GM18498 (cell line): ENCODE results near the gene DCLRE1C.
"Not testable (repeated sequence)": the region's sequence is repeated elsewhere in the genome, so short reads cannot be mapped to it uniquely, and the experiment has no call there.

Source experiments
- ATAC-seq: cut with Tn5 transposase; IDR thresholded peaks from one replicate; pipeline ENCODE4 v1.9.1; 2021; ENCODE audit warnings: mild to moderate bottlenecking, moderate library complexity; ENCODE audit not compliant: unreplicated experiment

Gene DCLRE1C

GRCh38 chr10:14947268-14947667 lies 6.6 kb downstream of the DCLRE1C start:
- no peak for ATAC-seq

GRCh38 chr10:14945108-14945507 lies 8.8 kb downstream of the DCLRE1C start:
- no peak for ATAC-seq

GRCh38 chr10:14942950-14943338 lies 11.0 kb downstream of the DCLRE1C start:
- not testable (repeated sequence) for ATAC-seq

GRCh38 chr10:14942147-14942949 lies 11.5 kb downstream of the DCLRE1C start:
- ATAC-seq, result peak; percentile 89

GRCh38 chr10:14938971-14939370 lies 14.9 kb downstream of the DCLRE1C start:
- not testable (repeated sequence) for ATAC-seq

- no peak for ATAC-seq
These were observed 17.3 kb downstream of the DCLRE1C start for GRCh38 chr10:14936584-14936983.

GRCh38 chr10:14930610-14931009 lies 23.3 kb downstream of the DCLRE1C start:
- no peak for ATAC-seq

GRCh38 chr10:14926722-14927416 lies 27.0 kb downstream of the DCLRE1C start:
- peak; percentile 98 for ATAC-seq

GRCh38 chr10:14926061-14926470 lies 27.8 kb downstream of the DCLRE1C start:
- peak; percentile 10 for ATAC-seq

GRCh38 chr10:14925268-14925667 lies 28.6 kb downstream of the DCLRE1C start:
- no peak for ATAC-seq

- ATAC-seq, result no peak
These were observed 29.9 kb downstream of the DCLRE1C start for GRCh38 chr10:14924013-14924412.

GRCh38 chr10:14918964-14919363 lies 34.9 kb downstream of the DCLRE1C start:
- ATAC-seq, result no peak

- ATAC-seq, result no peak
These were observed 36.1 kb downstream of the DCLRE1C start for GRCh38 chr10:14917827-14918226.

- ATAC-seq, result no peak
These were observed 37.3 kb downstream of the DCLRE1C start for GRCh38 chr10:14916600-14916999.

- no peak for ATAC-seq
These were observed 42.1 kb downstream of the DCLRE1C start for GRCh38 chr10:14911801-14912200.

- ATAC-seq, result no peak
These were observed 42.9 kb downstream of the DCLRE1C start for GRCh38 chr10:14910953-14911352.

GRCh38 chr10:14909101-14909500 lies 44.8 kb downstream of the DCLRE1C start:
- ATAC-seq, result no peak

- not testable (repeated sequence) for ATAC-seq
These were observed 46.3 kb downstream of the DCLRE1C start for GRCh38 chr10:14907591-14907990.

GRCh38 chr10:14906765-14907164 lies 47.1 kb downstream of the DCLRE1C start:
- no peak for ATAC-seq

- ATAC-seq, result no peak
These were observed 48.0 kb downstream of the DCLRE1C start for GRCh38 chr10:14905890-14906289.

GRCh38 chr10:14904864-14905263 lies 49.0 kb downstream of the DCLRE1C start:
- ATAC-seq, result no peak

- no peak for ATAC-seq
These were observed 49.6 kb downstream of the DCLRE1C start for GRCh38 chr10:14904316-14904732.
